ENCODE measurements around the gene F2RL2.
A peak's percentile ranks its signal among the peaks of the same experiment; 100 is the strongest.

Gene F2RL2, protein sequence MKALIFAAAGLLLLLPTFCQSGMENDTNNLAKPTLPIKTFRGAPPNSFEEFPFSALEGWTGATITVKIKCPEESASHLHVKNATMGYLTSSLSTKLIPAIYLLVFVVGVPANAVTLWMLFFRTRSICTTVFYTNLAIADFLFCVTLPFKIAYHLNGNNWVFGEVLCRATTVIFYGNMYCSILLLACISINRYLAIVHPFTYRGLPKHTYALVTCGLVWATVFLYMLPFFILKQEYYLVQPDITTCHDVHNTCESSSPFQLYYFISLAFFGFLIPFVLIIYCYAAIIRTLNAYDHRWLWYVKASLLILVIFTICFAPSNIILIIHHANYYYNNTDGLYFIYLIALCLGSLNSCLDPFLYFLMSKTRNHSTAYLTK

GRCh38 chr5:76622973-76623596 lies at the start of gene F2RL2:
Gene F2RL2, minus strand, starts transcription at chr5:76623403. Its CDS starts 173 bp downstream, at chr5:76623230.
- DNase-seq (ENCODE audit: low read depth), result peak; percentile 84

- no peak for DNase-seq (ENCODE audit: low read depth)
These were observed 49.0 kb upstream of the F2RL2 start for GRCh38 chr5:76672242-76672641.

DNA sequence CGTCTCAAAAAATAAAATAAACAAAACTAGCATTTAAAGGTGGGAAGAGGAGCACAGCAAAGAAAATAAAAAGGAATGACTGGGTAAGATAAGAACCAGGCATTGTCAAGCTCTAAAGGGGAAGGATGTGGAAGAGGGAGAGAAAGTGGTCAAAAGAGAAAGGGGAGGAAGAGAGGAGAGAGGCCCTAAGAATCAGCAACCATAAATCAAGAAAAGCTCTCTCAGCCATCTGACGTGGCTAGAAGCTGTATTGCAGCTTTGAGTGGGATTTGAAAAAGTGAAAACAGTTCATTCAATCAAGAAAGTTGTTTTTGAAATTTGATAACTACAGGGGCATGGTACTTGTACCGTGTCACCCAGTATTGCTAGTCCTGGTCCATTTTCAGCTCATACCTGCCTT lies 47.3 kb upstream of the F2RL2 start:
- DNase-seq (ENCODE audit: low read depth), result no peak

DNA sequence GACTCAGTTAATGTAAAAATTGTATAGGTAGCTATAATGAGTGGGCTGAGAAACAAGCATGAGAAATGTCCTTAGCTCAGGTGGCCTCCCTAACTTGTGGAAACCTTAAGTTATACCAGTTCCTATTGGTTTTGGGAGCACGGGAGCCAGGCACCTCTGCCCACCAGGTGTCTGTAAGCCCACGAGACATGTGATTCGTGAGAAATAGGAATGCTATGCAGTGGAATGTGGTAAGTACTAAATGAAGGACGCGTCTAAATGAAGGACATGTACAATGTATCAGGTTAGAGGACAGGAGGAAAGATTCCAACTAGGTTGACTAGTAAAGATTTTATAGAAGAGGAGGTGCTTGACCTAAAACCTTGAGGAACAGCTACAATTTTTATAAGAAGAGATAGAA lies 46.0 kb upstream of the F2RL2 start:
- DNase-seq (ENCODE audit: low read depth), result no peak

GRCh38 chr5:76667495-76667894 lies 44.3 kb upstream of the F2RL2 start:
- DNase-seq (ENCODE audit: low read depth), result no peak

DNA sequence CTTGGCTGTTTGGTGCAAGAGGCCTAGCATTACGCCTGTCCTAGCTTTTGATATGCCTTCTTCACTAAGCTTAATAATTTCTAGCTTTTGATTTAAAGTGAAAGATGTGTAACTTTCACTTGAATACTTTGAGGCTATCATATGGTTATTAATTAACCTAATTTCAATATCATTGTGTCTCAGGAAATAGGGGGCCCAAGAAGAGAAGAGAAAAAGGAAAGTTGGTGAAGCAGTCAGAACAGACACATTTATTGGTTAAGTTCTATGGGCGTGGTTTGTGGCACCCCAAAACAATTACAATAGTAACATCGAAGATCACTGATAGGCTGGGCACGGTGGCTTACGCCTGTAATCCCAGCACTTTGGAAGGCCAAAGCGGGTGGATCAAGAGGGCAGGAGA lies 40.9 kb upstream of the F2RL2 start:
- DNase-seq (ENCODE audit: low read depth), result no peak

DNA sequence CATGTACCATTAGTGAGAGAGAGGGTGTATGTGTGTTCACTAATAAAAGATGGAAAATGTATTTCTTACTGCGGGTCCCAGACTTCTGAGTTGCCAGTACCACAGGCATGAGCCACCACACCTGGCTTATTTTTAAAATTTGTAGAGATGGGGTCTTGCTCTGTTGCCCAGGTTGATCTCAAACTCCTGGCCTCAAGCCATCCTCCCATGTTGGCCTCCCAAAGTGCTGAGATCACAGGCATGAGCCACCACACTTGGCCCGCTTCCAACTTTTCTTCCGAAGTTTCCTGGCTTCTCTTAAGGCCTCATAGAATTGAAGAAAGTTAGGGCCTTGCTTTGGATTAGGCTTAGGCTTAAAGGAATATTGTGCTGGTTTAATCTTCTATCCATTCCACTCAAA lies 40.4 kb upstream of the F2RL2 start:
- no peak for DNase-seq (ENCODE audit: low read depth)

GRCh38 chr5:76662521-76662920 lies 39.3 kb upstream of the F2RL2 start:
- no peak for DNase-seq (ENCODE audit: low read depth)

DNA sequence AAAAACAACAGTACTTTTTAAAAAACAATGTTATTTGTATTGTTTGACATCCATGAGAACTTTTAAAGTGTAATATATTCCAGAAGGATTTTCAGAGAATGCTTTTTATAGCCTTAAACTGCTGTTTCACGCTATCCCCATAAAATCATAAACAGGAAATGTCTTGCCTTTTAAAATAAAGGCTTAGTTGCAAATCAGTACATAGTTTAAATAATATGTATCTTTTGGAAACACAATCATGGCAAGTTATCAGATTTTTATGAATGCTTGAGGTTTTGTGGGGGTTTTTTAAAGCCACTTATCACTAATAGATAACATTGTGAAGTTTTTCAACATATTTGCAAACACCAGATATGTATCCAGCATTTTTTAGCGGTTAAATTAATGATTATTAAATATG lies 37.2 kb upstream of the F2RL2 start:
- no peak for DNase-seq (ENCODE audit: low read depth)

DNA sequence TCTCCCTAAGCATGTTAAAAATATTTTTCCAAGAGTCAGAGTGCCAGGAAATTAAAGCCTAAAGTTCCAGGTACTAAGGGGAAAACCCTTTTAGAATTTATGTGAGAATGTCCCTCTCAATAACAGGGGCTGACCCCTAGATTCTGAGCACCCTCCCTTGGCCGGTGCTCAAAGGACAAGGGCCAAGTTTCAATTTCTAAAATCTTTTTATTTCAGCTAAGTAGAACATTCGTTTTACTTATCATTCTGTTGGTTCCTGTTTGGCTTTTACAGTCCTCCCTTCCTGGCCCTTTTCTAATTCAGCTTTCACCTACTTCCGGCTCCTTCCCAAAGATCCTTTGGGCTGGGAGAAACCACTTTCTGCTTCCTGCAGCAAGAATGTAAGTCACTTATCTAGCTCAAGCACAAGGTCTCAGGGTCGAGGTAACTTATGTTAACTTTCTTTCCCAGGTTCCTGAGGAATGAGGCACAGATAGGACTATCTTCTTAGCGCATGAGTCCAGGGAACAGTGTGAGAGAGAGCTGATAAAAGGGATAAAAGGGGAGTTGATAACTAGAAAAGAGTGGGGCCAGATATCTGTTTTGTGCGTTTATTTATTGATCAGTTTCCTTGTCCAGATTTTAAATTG lies 34.6 kb upstream of the F2RL2 start:
- DNase-seq (ENCODE audit: low read depth), result no peak

- no peak for DNase-seq (ENCODE audit: low read depth)
These were observed 33.9 kb upstream of the F2RL2 start for GRCh38 chr5:76657091-76657490.

DNA sequence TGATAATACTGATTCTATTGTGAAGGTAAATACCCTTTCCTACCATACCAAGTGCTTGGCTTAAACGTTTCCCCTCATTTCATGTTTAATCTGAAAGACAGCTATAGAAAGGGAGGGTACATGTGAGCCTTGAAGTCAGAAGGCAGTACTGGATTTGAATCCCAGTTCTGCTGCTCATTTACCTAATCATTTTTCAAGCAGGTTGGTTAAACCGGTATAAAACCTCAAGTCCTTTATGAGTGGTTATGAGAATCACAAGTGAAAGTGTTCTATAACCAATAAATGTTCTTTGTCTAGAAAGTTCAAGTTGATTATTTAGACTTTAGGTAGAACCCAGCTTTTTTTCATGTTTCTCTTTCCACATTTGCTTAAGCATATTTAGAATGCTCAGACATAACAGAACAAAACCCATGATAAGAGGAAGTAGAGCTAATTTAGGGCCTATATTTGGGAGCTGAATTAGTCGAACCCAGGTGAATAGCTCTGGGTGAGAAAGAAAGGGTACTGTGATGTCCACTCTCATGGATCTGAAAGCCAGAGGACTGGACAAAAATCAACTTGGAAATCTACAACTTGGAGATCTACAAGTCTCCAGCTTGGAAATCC lies 29.7 kb upstream of the F2RL2 start:
- DNase-seq (ENCODE audit: low read depth), result no peak

- no peak for DNase-seq (ENCODE audit: low read depth)
These were observed 25.9 kb upstream of the F2RL2 start for GRCh38 chr5:76649140-76649539.

DNA sequence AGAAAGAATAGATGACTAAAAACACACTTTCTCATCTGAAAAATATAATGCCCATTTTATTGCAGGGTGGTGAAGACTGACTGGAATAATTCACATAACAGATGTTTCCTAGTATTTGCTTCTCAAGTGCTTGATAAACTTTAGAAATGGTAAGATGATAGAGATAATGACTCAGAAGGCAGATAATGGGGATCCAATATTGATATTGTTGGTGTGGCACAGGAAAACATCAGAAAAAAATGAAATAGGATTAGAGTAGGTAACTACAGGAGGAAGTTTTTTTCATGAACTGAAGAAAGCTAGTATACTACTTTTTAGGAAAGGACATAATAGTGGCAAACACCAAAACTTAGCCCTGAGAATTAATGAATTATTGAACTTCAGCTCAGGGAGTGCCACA lies 20.2 kb upstream of the F2RL2 start:
- no peak for DNase-seq (ENCODE audit: low read depth)

- DNase-seq (ENCODE audit: low read depth), result no peak
These were observed 19.3 kb upstream of the F2RL2 start for GRCh38 chr5:76642390-76643040.

DNA sequence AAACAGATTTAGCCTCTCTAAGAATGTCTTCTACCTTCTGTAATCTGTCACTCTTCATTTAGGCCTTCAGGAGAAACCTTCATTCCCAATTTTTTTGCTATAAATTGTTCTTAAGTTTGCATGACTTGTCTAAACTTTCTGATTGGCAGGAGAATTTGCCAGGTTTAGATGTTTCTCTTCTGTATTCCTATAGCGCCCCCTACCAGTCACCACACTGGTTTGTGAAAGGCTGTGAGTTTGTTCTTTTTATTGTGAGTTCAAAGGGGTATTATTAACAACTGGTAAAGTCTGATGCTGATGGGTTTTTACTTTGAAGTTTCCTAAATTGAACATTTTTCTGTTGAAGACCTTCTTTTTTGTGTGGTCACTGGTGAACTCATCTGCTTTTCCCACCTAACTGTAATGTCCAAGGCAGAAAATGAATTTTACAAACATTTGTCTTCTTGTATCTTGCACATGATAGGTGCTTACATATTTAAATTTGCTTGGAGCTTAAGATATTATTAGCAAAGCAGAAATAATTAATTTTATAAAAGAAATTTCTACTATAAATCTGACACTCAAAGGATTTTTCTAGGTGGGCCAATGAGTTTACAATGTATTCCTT lies 18.4 kb upstream of the F2RL2 start:
- DNase-seq (ENCODE audit: low read depth), result peak; percentile 71

DNA sequence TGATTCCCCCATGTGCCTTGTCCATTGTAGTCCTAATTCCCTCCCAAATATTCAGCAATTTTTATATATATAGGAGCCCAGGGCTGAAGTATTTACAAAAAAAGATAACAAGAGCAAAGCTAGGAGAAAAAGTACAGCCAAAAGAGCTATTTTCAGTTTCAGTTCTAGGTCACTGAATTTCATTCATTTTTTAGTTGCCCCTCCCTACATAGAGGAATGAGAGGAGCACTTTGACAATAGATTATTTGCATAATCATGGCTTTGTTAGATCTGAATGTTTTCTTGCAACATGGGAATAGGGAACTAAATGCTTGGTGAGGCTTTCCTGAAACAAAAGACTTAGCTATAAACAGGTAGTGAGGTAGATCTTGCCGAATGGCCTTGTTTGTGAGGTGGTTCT lies 15.3 kb upstream of the F2RL2 start:
- DNase-seq (ENCODE audit: low read depth), result no peak

- no peak for DNase-seq (ENCODE audit: low read depth)
These were observed 14.3 kb upstream of the F2RL2 start for GRCh38 chr5:76637490-76637889.

- no peak for DNase-seq (ENCODE audit: low read depth)
These were observed 11.5 kb upstream of the F2RL2 start for GRCh38 chr5:76634661-76635060.

DNA sequence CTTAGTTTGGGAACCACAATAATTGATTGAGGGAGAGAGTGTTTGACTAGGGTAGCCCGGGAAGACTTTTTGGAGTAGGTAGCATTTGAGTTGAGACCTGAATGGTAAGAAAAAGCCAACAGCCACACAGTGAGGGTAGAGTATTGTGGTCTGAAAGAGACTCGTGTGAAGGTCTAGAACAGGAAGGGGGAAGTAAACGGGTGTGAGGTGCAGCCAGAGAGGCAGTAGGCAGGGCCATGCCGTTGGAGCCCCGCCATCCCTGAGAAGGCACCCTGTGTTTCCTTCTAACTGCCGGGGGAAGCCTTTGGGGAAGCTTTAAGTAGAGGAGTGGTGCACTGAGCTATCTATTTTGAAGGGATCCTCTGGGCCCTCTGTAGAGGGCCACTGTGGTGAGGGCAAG lies 3.5 kb upstream of the F2RL2 start:
- no peak for DNase-seq (ENCODE audit: low read depth)

- no peak for DNase-seq (ENCODE audit: low read depth)
These were observed 2.0 kb upstream of the F2RL2 start for GRCh38 chr5:76625087-76625815.
